ENCODE measurements around the gene SPATS2L.

DNA sequence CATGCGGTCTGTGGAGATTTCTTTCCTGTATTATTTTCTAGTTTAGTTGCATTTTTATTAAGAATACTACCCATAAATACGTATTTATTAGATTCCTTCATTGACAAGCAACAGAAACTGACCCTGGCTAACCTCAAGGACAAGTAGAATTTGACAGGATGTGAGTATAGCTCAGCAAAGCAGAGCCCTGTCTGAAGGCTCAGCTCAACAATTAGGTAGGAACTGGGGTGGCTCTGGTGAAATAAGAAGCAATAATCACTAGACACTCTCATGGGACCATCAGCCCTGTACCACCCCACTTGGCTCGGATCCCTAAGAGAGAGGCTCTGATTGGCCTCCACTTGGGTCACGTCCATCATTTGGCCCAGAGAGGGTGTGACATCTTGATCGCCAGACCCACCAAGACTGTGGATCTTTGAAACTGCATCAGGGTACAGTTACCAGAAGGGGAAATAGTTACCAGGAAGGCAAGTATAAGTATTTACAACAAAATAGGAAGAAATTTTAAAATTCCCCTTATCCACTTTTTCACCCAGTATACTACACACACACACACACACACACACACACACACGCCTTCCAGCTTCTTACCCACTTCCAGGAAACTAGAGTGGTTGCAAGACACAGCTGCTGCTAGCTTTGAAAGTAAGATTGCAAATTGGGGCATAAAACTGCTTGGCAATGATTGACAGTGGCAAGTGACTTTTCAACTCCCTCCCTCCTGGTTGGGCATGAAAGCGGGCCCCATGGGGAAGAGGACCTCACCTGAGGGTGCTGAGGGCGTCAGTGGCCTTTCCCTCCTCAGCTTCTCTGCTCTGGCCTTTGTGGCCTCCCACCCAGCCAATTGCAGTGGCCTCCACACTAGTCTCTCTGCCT lies 161.6 kb downstream of the SPATS2L start:
- no peak for TF ChIP-seq POLR2AphosphoS5 (IDR thresholded peaks at IDR 0.05)
- no peak for TF ChIP-seq CTCF (IDR thresholded peaks at IDR 0.05)
